Measurements from ENCODE around the gene SH3GLB2. TPM values are rescaled to one million over a fixed set of nuclear protein-coding genes. Genes with fewer than 3 reads are reported as not detected.

SH3GLB2 gene
- total RNA-seq, 3 donors from 2014 or later (not counting 1 experiment from before 2014, with no cell fraction given), result 50.3 to 67.1 (median 65.4) TPM

- peaks cover 12% of the 10 kb centered on the region for H3K4me1 ChIP-seq (ENCODE audit: control insufficient read depth, insufficient read depth, low read length)
- no peak for TF ChIP-seq CTCF (IDR thresholded peaks at IDR 0.05)
- Mint-ChIP-seq H3K9me3 (no peaks in the 10 kb centered on the region), H3K27me3 (ENCODE audit: low read depth in 2 of 2) (no peaks in the 10 kb centered on the region), H3K4me3 (no peak overlapping the region), H3K4me1 (peaks cover 2 to 3% of the 10 kb centered on the region in 2 donors), H3K36me3 (no peaks in the 10 kb centered on the region), H3K27ac (no peak overlapping the region)
- no peak for DNase-seq
- no peaks in the 10 kb centered on the region for H3K27me3 ChIP-seq (ENCODE audit: control insufficient read depth, insufficient read depth, low read length)
- no peak overlapping the region for H3K4me3 ChIP-seq (ENCODE audit: low read length)
- no peaks in the 10 kb centered on the region for H3K9me3 ChIP-seq (ENCODE audit: control insufficient read depth, insufficient read depth, low read length)
- H3K27ac ChIP-seq (ENCODE audit: low read length), result no peak overlapping the region
- intact Hi-C loops (cut with micrococcal nuclease), result no loop called here
- WGBS (ENCODE audit: insufficient coverage), result 95% methylated on average over 9 of the region's 9 CpGs
- H3K36me3 ChIP-seq (ENCODE audit: control insufficient read depth, insufficient read depth, low read length), result peaks cover 47% of the 10 kb centered on the region
- no peak for ATAC-seq
Measured at GRCh38 chr9:129063061-129063460, 34.9 kb upstream of the SH3GLB2 start.

GRCh38 chr9:129060991-129061390, 32.9 kb upstream of the SH3GLB2 start:
- Mint-ChIP-seq H3K36me3 (no peaks in the 10 kb centered on the region), H3K27ac (no peak overlapping the region), H3K4me1 (peaks cover 5 to 6% of the 10 kb centered on the region in 2 donors), H3K27me3 (ENCODE audit: low read depth in 2 of 2) (no peaks in the 10 kb centered on the region), H3K9me3 (no peaks in the 10 kb centered on the region), H3K4me3 (no peak overlapping the region)
- no peak overlapping the region for H3K4me3 ChIP-seq (ENCODE audit: low read length)
- peaks cover 47% of the 10 kb centered on the region for H3K36me3 ChIP-seq (ENCODE audit: control insufficient read depth, insufficient read depth, low read length)
- H3K9me3 ChIP-seq (ENCODE audit: control insufficient read depth, insufficient read depth, low read length), result no peaks in the 10 kb centered on the region
- no peak for DNase-seq
- intact Hi-C loops (cut with micrococcal nuclease), result no loop called here
- TF ChIP-seq CTCF (IDR thresholded peaks at IDR 0.05), result no peak
- no peak for ATAC-seq
- no peaks in the 10 kb centered on the region for H3K27me3 ChIP-seq (ENCODE audit: control insufficient read depth, insufficient read depth, low read length)
- 95% methylated on average over 12 of the region's 12 CpGs for WGBS (ENCODE audit: insufficient coverage)
- H3K4me1 ChIP-seq (ENCODE audit: control insufficient read depth, insufficient read depth, low read length), result peaks cover 11% of the 10 kb centered on the region
- H3K27ac ChIP-seq (ENCODE audit: low read length), result no peak overlapping the region

GRCh38 chr9:129059796-129060785, 32.0 kb upstream of the SH3GLB2 start:
- H3K36me3 ChIP-seq (ENCODE audit: control insufficient read depth, insufficient read depth, low read length), result peaks cover 42% of the 10 kb centered on the region
- no peak for TF ChIP-seq CTCF (IDR thresholded peaks at IDR 0.05)
- H3K9me3 Mint-ChIP-seq, result no peaks in the 10 kb centered on the region
- DNase-seq (no peak), ATAC-seq (no peak)
- H3K4me1 Mint-ChIP-seq, result peaks cover 5 to 6% of the 10 kb centered on the region in 2 donors
- H3K27ac ChIP-seq (ENCODE audit: low read length), result no peak overlapping the region
- no peaks in the 10 kb centered on the region for H3K27me3 Mint-ChIP-seq (ENCODE audit: low read depth in 2 of 2)
- H3K36me3 Mint-ChIP-seq, result no peaks in the 10 kb centered on the region
- H3K27me3 ChIP-seq (ENCODE audit: control insufficient read depth, insufficient read depth, low read length), result no peaks in the 10 kb centered on the region
- intact Hi-C loops (cut with micrococcal nuclease), result no loop called here
- no peaks in the 10 kb centered on the region for H3K9me3 ChIP-seq (ENCODE audit: control insufficient read depth, insufficient read depth, low read length)
- H3K27ac Mint-ChIP-seq, result no peak overlapping the region
- no peak overlapping the region for H3K4me3 ChIP-seq (ENCODE audit: low read length)
- peaks cover 11% of the 10 kb centered on the region for H3K4me1 ChIP-seq (ENCODE audit: control insufficient read depth, insufficient read depth, low read length)
- no peak overlapping the region for H3K4me3 Mint-ChIP-seq
- WGBS (ENCODE audit: insufficient coverage), result 95% methylated on average over 37 of the region's 37 CpGs
